Activated T-cell treated with anti-CD3 and anti-CD28 coated beads for 24 hours (primary cell): ENCODE measurements around the gene TYROBP.
"Not testable (repeated sequence)": the region's sequence is repeated elsewhere in the genome, so short reads cannot be mapped to it uniquely, and the experiment has no call there.

Experiments used
- DNase-seq: peaks from one replicate; pipeline ENCODE4 v3.0.0-alpha.2; 2020; ENCODE audit warnings: low read depth

Gene TYROBP

DNA sequence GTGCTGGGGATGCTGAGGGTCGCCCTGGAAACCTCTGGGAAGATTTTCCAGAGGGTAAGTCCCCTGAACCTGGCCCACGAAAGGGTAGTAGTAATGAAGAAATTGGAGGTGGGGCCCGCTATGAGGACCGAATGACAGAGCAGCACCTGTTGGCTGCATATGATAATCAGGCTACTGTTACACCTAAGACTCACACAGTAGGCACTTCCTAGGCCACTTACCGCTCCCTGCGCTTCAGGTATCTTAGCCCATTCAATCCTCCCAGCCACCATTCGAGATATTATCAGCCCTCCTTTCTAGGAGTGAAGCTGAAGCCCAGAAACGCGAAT is 23.7 kb upstream of the TYROBP start:
- no peak for DNase-seq

DNA sequence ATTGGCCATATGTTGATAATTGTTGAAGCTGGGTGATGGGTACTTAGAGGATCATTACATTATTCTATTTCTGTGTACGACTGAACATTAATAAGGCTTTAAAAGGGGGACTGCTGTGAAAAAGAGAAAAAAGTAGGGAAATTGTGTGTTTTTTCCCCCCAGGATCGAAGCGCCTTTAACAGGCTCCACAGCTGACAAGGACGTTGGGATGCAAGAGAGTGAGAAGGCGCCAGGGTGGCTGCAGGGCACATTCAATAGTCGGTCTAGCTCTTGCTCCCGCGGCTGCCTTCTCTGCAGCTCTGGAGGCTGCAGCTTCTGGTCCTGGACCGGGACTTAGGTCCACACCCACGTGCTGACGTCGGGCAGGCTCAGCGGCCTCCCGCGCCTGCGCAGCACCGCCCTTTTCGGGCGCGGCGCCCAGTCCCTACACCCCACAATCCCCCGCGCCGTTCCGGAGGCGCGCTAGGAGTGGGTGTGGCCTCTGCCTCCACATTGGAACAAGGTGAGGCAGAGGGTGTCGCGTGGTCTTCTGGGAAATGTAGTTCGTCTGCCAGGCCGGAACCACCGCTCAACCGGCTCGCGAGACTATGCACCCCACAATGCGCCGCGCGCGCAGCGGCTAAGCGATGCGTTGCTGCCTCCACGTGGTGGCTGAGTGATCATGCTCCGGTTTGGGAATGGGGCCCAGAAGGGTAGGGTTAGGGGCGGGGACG is 23.2 kb upstream of the TYROBP start:
- DNase-seq: peak; percentile 99

DNA sequence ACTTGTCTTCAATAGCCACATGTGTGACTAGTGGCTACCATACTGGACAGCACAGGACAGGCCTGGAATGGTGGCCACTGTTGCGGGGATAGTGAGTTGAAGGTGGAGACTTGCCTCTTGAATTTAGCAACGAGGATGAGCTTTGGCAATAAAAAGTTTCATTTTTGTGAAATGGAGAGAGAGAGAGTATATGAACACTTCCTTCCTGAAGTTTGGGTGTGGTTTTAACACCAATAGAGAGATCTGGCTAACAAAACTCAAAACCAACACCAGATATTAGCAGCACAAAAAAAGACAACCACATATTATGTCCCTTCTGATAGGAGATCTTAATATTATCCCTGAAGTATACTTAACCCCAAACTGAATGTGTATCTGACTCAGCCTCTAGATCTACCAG is 21.8 kb upstream of the TYROBP start:
- no peak for DNase-seq

DNA sequence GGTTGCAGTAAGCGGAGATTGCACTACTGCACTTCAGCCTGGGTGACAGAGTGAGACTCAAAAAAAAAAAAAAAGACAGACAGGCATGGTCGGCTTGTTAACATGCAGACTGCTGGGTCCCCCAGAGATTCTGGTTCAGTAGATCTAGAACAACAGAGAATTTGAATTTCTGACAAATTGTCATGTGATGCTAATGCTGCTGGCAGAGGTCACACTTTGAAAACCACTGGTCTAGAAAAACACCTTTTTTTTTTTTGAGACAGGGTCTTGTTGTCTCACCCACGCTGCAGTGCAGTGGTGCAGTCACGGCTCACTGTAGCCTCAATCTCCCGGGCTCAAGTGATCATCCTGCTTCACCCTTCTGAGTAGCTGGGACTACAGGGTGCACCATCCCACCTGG is 20.4 kb upstream of the TYROBP start:
- DNase-seq: no peak

DNA sequence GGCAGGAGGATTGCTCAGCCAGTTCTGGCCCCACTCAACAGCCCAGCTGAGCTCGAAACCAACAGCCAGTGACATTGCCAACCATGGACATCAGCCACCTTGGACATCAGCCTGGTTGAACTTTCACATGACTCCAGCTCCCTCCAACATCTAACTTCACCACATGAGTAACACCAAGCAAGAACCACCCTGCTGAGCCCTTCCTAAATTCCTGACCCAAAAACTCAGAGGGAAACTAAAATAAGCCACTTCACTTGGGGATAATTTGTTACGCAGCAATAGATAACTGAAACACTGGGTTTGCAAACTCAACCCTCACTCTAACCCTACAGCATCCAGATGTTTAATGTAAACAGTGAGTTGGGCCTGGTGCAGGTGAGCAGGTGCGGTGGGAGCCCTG is 17.4 kb upstream of the TYROBP start:
- DNase-seq: no peak

DNA sequence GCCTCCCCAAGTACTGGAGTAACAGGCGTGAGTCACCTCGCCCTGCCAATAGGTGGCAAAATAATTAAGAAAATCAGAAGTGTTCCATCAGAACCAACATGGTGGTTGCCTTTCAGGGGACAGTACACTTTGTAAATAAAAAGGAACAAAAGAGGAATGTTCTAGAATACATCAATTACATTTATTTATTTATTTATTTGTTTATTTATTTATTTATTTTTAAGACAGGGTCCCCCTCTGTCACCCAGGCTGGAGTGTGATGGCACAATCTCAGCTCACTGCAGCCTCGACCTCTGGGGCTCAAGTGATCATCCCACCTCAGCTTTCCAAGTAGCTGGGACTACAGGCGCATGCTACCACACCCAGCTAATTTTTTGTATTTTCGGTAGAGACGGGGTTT is 12.9 kb upstream of the TYROBP start:
- no peak for DNase-seq

DNA sequence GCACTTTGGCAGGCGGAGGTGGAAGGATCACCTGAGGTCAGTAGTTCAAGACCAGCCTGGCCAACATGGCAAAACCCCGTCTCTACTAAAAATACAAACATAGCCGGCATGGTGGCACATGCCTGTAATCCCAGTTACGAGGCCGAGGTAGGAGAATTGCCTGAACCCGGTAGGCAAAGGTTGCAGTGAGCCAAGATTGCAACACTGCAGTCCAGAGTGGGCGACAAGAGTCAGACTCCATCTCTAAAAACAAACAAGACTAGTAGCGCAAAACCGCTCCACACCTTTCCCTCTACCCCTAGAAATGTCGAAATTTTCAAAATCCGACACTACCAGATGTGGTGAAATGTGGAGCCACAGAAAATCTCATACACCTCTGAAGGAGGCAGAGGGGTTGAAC is 11.2 kb upstream of the TYROBP start:
- no peak for DNase-seq

DNA sequence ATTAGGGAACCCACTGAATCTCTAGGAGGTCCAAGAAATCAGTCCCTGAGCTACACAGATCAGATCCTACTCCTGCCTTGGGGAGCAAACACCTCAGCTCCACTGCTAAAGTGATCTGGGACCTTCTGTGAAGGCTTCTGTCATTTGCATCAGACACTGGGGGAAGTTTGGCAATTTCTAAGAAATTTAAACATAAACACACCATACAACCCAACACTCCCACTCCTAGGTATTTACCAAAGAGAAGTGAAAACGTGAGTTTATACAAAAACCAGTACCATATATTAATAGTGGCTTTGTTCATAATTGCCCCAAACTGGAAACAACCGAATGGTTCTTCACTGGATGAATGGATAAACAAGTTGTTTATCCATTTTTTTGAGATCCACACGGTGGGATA is 7.3 kb upstream of the TYROBP start:
- DNase-seq: no peak

DNA sequence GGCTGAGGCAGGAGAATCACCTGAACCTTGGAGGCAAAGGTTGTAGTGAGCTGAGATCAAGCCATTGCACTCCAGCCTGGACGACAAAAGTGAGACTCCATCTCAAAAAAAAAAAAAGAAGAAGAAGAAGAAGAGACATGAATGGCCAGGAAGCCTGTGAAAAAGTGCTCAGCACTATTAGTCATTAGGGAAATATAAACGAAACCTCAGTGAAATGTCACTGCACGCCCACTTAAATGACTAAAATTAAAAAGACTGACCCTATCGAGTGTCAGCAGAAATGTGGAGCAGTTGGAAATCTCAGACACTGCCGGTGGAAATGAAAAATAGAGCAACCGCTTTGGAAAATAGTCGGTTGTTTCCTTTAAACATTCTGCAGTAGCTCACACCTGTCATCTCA is 5.5 kb upstream of the TYROBP start:
- DNase-seq: no peak

DNA sequence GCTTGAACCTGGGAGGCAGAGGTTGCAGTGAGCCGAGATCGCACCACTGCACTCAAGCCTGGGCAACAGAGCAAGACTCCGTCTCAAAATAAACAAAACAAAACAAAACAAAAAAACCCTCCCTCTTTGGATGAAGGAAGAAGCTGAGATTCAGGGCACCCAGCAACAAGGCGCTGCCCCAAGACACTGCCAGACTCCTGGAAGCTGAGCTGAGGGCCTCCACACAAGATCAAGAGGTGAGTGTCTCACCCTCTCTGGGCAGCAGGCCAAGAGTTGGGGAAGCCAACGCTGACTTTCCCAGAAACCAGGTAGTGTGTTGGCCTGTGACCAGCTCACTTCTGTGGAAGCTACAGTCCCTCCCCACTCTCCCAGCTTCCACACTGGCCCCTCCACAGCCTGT is 3.7 kb upstream of the TYROBP start:
- DNase-seq: no peak

DNA sequence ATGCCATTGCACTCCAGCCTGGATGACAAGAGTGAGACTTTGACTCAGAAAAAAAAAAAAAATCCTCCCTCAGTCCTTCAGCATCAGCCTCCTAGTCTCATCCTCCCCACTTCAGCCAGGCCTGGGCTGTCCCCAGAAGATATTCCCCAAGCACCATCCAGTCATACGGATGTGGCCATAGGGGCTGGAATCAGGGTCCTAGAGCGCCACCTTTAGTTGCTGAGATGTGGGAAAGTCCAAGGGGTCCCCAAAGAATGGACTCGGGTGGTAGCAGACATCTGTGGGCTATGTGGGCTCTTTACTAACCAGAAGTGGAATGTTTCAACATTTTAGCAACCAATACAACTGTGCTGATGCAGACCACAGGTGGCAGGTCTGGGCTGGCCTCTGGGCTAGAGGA is 3.1 kb upstream of the TYROBP start:
- no peak for DNase-seq

DNA sequence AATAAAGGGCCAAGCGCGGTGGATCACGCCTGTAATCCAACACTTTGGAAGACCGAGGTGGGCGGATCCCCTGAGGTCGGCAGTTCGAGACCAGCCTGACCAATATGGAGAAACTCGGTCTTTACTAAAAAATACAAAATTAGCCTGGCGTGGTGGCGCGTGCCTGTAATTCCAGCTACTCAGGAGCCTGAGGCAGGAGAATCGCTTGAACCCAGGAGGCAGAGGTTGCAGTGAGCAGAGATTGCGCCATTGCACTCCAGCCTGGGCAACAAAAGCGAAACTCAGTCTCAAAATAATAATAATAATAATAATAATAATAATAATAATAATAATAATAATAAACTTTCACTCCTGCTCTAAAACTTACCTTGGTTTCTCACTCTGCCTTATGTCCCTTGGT is 2.3 kb upstream of the TYROBP start:
- DNase-seq: not testable (repeated sequence)

DNA sequence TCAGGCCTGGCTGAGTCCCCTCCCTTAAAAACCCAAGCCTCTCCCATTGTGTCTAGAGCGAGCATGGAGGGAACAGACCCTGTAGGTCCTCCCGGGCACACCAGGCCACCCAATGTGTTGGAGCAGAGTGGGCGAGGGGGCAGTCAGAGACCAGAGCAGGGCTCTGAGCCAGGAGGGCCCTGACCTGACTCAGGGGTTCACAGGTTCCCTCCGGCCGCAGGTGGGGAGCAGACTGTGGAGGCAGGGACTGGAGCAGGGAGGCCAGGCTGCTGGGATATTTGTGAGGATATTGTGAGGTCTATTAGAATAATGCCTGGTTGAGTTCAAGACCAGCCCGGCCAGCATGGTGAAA is 1.6 kb upstream of the TYROBP start:
- DNase-seq: no peak

DNA sequence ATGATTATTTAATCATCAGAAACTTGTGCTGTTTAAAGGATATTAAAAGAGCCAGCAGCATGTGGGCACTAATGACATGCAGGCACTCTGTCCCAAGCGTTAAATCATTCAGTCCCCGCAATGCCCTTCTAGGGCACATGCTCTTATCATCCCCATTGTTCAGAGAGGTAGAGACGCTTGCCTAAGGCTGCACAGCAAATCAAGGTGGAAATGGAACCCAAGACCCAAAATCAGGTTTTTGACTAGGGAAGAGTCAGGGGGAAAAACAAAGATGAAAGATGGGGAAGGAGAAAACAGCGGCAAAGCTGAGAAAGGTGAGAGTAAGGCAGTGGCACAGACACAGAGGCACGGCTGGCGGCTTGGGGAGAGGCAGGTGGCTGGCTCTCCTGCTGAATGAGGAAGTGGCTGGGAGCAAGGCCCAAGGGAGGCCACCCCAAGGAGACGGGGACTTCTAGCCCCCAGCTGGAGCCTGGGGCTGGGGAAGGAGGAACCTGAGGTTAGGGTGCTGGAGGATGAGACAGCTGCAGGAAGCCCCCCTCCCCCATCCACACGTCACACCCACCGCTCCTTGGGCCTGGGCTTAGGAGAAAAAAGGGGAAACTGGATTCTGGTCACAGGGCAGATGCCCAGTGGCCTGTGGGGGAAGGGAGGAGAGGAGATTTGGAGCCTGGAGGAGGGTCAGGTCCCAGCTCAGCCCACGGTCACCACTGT is 1.0 kb upstream of the TYROBP start:
- no peak for DNase-seq

DNA sequence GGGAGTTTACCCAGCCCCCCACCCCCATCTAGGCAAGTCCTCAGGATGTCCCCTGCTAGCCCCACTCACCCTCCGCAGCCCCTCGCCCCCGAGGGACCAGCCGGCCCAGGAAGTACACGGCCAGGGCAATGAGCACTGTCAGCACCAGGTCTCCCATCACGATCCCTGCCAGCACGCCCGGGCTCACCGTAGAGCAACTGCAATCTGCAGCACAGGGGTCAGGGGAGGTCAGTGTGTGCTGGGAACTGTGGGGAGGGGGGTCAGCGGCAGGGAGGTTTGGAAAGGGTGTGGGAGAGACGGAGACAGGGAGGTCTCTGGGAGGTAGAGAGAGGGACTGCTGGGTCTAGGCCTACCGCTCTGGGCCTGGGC is 734 bp downstream of the TYROBP start:
- no peak for DNase-seq

DNA sequence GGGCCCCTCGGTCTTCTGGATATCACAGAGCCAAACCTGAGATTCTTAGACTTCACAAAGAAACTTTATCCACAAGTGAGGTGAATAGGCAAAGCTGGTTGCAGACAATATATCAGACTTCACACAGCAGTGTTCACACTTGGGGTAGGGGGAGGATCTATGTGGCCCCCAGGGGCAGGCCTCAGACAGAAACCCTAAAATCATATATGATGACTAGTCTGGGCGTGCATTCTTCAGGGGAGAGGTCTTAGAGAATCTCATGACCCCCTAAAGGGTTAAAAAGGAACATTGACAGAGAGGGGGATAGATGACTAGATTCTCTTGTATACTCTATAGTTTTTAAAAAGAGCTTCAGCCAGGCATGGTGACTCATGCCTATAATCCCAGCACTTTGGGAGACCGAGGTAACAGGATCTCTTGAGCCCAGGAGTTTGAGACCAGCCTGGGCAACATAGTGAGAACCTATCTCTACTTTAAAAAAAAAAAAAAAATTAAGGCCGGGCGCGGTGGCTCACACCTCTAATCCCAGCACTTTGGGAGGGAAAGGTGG is 2.8 kb downstream of the TYROBP start:
- DNase-seq: no peak

DNA sequence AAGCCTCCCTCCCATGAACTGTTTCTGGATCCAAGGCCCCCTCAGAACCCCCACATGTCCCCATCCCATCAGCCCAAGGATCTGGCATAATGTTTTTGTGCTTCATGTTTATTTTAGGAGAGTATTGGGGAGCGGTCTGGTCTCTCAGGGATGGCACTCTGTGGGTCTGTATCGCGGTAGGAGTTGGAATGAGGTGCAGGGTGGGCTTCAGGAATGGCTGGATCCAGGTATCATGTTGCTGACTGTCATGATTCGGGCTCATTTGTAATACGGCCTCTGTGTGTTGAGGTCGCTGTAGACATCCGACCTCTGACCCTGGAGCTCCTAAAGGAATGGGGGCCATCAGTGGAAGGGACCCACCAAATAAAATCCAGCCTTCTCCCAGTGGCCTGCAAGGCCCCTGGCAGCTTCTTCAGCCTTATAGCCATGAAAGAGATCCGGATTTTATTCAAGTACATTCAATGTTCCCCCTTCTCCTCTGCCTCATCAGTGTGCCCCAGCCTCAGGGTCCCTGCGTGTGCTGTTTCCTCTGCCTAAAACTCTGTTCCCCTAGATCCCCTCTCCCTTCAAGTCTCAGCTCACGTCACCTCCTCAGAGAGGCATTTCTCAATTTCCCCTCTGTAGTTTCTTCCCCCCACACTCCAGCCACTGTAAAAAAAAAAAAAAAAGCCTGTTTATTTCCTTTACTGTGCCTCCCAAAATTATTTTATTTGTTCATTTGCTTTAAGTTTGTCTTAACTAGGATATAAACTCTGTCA is 3.6 kb downstream of the TYROBP start:
- DNase-seq: no peak

DNA sequence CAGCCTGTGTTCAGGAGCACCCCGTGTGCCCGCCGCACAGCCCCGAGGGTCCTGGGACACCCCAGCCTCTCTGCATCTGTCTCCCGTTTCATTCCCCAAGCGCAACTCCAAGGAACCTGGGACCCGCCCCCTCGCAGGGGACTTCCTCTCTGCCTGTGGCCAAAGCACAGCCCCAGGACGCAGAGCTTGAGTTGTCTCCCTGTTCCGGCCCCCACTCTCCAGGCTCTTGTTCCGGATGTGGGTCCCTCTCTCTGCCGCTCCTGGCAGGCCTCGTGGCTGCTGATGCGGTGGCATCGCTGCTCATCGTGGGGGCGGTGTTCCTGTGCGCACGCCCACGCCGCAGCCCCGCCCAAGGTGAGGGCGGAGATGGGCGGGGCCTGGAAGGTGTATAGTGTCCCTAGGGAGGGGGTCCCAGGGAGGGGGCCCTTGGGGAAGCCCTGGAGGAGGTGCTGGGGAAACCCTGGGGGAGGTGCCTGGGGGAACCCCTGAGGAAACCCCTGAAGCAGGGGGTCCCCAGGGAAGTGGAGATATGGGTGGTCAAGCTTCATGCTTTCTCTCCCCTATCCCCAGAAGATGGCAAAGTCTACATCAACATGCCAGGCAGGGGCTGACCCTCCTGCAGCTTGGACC is 4.4 kb downstream of the TYROBP start:
- peak; percentile 78 for DNase-seq

DNA sequence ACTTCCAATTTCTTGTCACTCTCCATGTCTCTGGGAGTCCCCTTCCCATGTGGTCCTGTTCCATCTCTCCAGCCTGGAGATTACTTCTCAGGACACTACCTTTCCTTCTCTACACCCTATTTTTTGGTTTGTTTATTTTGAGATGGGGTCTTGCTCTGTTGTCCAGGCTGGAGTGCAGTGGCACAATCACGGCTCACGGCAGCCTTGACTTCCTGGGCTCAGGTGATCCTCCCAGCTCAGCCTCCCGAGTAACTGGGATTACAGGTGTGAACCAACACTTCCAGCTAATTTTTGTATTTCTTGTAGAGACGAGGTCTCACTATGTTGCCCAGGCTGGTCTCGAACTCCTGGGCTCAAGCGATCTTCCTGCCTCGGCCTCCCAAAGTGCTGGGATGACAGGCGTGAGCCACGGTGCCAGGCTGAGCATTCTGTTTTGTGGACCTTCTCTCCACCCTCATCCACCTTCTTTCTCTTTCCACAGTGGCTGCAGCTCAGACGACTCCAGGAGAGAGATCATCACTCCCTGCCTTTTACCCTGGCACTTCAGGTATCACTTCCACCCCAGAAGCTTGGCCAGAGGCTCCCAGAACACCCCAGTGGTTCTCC is 5.1 kb downstream of the TYROBP start:
- DNase-seq: no peak

DNA sequence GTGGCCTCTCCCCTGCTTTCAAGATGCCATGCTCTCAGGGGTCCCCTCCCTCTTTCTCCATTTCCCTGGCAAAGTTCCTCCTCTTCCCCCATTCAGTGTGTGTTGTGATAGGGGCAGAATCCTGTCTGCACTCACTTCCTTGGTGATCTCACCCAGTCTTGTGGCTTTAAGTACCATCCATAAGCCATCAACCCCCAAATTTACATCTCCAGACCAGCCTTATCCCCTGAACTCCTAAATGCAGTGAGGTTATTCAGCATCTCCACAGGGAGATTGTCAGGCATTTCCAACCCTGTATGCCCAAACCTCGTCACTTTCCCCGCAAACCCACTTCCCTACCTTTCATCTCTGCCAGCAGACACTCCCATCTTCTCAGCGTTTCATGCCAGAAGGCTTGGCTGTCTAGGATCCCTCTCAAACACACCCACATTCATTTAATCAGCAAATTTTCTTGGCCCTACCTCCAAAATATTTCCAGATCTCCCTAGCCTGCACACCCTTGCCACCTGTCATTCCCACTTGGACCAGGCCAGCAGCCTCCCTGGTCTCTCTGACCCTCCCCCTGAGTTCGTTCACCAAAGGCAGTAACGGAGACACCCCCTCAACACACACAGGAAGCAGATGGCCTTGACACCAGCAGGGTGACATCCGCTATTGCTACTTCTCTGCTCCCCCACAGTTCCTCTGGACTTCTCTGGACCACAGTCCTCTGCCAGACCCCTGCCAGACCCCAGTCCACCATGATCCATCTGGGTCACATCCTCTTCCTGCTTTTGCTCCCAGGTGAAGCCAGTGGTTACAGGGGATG is 6.0 kb downstream of the TYROBP start, which contains the start of gene HCST:
Gene HCST, plus strand, starts transcription at position 676 of the 808 bp plus-strand sequence. Its CDS starts 65 bp downstream, at position 741.
- no peak for DNase-seq

DNA sequence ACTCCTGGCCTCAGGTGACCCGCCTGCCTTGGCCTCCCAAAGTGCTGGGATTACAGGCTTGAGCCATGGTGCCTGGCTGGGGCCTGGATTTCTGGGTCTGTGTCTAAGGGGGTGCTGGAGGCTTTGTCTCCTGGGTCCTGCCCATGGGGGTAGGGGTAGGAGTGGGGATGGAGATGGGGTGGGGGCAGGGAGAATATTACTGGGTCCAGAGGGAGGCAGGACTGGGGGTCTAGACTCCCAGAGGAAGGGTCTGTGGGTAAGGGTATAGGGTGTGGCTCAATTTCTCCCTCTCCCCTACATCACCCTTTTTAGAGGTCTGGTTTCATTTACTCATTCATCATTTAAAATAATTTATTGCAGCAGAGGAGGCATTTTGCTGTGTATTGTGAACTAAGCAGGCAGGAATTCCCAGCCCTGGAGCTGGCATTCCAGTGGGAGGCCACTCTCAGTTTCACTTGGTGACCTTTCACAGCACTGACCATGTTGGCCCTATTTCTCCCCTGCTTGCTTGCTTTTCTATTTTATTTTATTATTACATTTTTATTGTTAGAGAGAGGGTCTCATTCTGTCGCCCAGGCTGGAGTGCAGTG is 6.9 kb downstream of the TYROBP start:
- no peak for DNase-seq
